Neuronal stem cell (in vitro differentiated cells): ENCODE measurements around the gene CYP2D6.
A peak's percentile ranks its signal among the peaks of the same experiment; 100 is the strongest.

Experiments used
- DNase-seq: peaks from one replicate; pipeline ENCODE4 v3.0.0-alpha.2; 2013; ENCODE audit warnings: low spot score
- H2AFZ ChIP-seq: one replicate; pipeline ENCODE4 v1.6.1; 2013; ENCODE audit warnings: mild to moderate bottlenecking, low read length, inconsistent platforms
- H2AK5ac ChIP-seq: 2 replicates; pipeline ENCODE4 v1.6.1; 2013; ENCODE audit warnings: low read depth, mild to moderate bottlenecking, inconsistent platforms, low read length, moderate library complexity, mixed read lengths
- H2BK120ac ChIP-seq: 2 replicates; pipeline ENCODE4 v1.6.1; 2013; ENCODE audit warnings: low read depth, mild to moderate bottlenecking, inconsistent platforms, low read length, moderate library complexity, mixed read lengths
- H2BK12ac ChIP-seq: one replicate; pipeline ENCODE4 v1.6.1; 2013; ENCODE audit warnings: low read length, inconsistent platforms
- H2BK15ac ChIP-seq: 2 replicates; pipeline ENCODE4 v1.6.1; 2013; ENCODE audit warnings: mild to moderate bottlenecking, low read length, inconsistent platforms, mixed read lengths
- H2BK5ac ChIP-seq: one replicate; pipeline ENCODE4 v1.6.1; 2013; ENCODE audit warnings: inconsistent platforms, mild to moderate bottlenecking, low read length, moderate library complexity
- H3K14ac ChIP-seq: one replicate; pipeline ENCODE4 v1.6.1; 2013; ENCODE audit warnings: low read length, inconsistent platforms
- H3K18ac ChIP-seq: 2 replicates; pipeline ENCODE4 v1.6.1; 2013; ENCODE audit warnings: low read length, inconsistent platforms
- H3K23ac ChIP-seq: 2 replicates; pipeline ENCODE4 v1.6.1; 2013; ENCODE audit warnings: low read depth, mild to moderate bottlenecking, mixed read lengths, low read length, inconsistent platforms; ENCODE audit not compliant: poor library complexity
- H3K27ac ChIP-seq: replicated peaks from 3 replicates; pipeline ENCODE4 v1.5.1; 2013; ENCODE audit warnings: low read length, inconsistent platforms
- H3K27me3 ChIP-seq, 3 experiments: 2 replicates each; pipeline ENCODE4 v1.6.1; 2013; ENCODE audit warnings: low read length in 3 of 3, mild to moderate bottlenecking in 2 of 3, inconsistent platforms in 1 of 3, low read depth in 1 of 3, mixed read lengths in 1 of 3, moderate library complexity in 1 of 3; ENCODE audit not compliant: control insufficient read depth in 3 of 3, insufficient read depth in 3 of 3
- H3K36me3 ChIP-seq, 2 donors: replicated peaks in 1 of 2; 2 replicates each; pipeline ENCODE4 v1.6.1; 2013; ENCODE audit warnings: low read length in 2 of 2; ENCODE audit not compliant: control insufficient read depth in 2 of 2, insufficient read depth in 2 of 2
- H3K4ac ChIP-seq: 2 replicates; pipeline ENCODE4 v1.6.1; 2013; ENCODE audit warnings: inconsistent platforms, mild to moderate bottlenecking, low read length, moderate library complexity
- H3K4me1 ChIP-seq, 2 donors: 1 replicate in 1 of 2; 2 replicates in 1 of 2; pipeline ENCODE4 v1.6.1; 2013; ENCODE audit warnings: low read length in 2 of 2, low read depth in 1 of 2; ENCODE audit not compliant: control insufficient read depth in 2 of 2, insufficient read depth in 1 of 2
- H3K4me2 ChIP-seq: one replicate; pipeline ENCODE4 v1.6.1; 2013; ENCODE audit warnings: mild to moderate bottlenecking, low read length, inconsistent platforms; ENCODE audit not compliant: insufficient read depth, poor library complexity, severe bottlenecking
- H3K4me3 ChIP-seq, 2 donors: 2 replicates each; pipeline ENCODE4 v1.5.1; 2013; ENCODE audit warnings: low read length in 2 of 2, mild to moderate bottlenecking in 2 of 2, inconsistent platforms in 1 of 2, moderate library complexity in 1 of 2
- H3K79me1 ChIP-seq: one replicate; pipeline ENCODE4 v1.6.1; 2013; ENCODE audit warnings: low read depth, mild to moderate bottlenecking, inconsistent platforms, low read length, moderate library complexity
- H3K9ac ChIP-seq: one replicate; pipeline ENCODE4 v1.6.1; 2013; ENCODE audit warnings: mild to moderate bottlenecking, low read depth, low read length, inconsistent platforms; ENCODE audit not compliant: poor library complexity
- H3K9me3 ChIP-seq, 2 donors: replicated peaks in 1 of 2; 2 replicates each; pipeline versions ENCODE3 to v1.6.1; 2013; ENCODE audit warnings: low read length in 2 of 2, mild to moderate bottlenecking in 2 of 2, inconsistent platforms in 1 of 2, low read depth in 1 of 2, mixed read lengths in 1 of 2, moderate library complexity in 1 of 2; ENCODE audit not compliant: control insufficient read depth in 2 of 2, insufficient read depth in 1 of 2
- H4K8ac ChIP-seq: one replicate; pipeline ENCODE4 v1.6.1; 2013; ENCODE audit warnings: low read depth, mild to moderate bottlenecking, inconsistent platforms, low read length, moderate library complexity
- H4K91ac ChIP-seq: one replicate; pipeline ENCODE4 v1.6.1; 2013; ENCODE audit warnings: low read length, low read depth, mild to moderate bottlenecking, inconsistent platforms; ENCODE audit not compliant: poor library complexity
- WGBS, 2 donors: extraction: QIAGEN DNeasy Blood & Tissue Kit; methylation state at CpG; one replicate each; pipeline ENCODE4 v1.1.7; 2013; ENCODE audit warnings: missing lambda C conversion rate in 2 of 2, mixed read lengths in 1 of 2; ENCODE audit not compliant: insufficient read length in 2 of 2, insufficient replicate concordance in 1 of 2; ENCODE audit errors: extremely low coverage in 2 of 2; 5-methylcytosine and 5-hydroxymethylcytosine counted together

CYP2D6 gene

DNA sequence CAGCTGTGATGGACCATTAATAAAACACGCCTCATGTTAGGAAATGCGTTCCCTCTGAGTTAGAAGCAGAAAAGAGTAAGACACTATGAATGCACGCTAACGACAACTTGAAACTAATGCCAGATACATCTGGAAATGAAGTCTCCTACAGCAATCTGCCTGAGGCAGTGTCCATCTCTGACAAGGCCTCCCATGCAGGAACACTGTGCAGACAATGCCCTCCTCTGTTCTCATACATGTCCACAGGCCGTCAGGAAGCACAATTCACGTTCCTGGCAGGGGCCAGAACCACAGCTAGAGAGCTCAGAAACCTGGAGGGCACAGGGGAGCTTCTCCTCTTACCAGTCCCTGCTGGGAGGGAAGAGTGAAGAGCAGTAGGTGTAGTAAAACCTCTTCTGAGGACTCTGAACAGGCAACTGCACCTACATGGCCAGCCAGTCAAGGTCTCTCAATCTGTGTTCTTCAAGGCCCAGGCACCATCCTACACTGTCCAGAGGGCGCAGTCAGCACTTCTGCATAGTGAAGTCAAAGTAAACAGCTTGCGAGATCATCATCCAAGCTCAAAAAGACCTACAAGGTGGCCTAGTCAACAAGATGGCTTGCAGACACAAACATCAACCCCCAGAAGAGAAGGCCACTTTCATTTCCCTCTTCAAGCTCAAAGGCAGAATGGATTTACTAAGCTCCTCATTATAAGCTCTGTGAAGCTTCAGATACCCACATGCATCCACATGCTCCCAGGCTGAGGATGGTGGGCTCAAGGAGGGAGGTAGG, 41.5 kb upstream of the CYP2D6 start:
- no CpG with 5 or more reads among the region's 8 CpGs for WGBS, 2 donors
- no peak overlapping the region for H3K18ac ChIP-seq

DNA sequence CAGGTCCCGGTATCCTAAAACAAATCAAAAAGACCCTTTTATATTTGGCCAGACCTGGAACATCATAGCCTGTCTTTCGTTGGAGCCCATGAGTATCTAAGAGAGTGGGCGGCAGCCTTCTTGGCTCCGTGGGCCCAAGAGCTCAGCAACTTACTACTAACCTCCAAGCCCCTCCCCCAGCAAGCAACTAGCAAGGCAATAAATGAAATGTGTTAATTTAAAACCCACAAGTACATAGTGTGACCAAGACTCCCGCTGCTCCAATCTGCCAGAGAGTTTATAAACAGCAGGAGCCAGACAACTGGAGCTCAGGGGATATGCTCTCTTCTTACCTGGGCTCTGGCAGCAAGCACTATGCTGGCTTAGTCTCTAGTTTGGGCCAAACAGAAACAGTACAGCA, 40.8 kb upstream of the CYP2D6 start:
- Histone ChIP-seq H2BK12ac (no peak overlapping the region), H2BK120ac (no peak overlapping the region), H3K14ac (no peak overlapping the region), H3K36me3 (peaks cover 12 to 54% of the 10 kb centered on the region in 2 donors), H3K4ac (no peak overlapping the region), H2AFZ (no peak overlapping the region), H4K8ac (no peak overlapping the region), H3K9ac (no peak overlapping the region), H4K91ac (no peak overlapping the region), H2AK5ac (no peak overlapping the region), H3K4me2 (no peak overlapping the region), H3K27me3 (no peaks in the 10 kb centered on the region), H2BK15ac (no peak overlapping the region), H3K23ac (no peak overlapping the region), H3K4me3 (no peak overlapping the region), H3K79me1 (peaks cover 6% of the 10 kb centered on the region), H3K9me3 (no peaks in the 10 kb centered on the region), H3K27ac (no peak overlapping the region), H2BK5ac (no peak overlapping the region), H3K18ac (no peak overlapping the region), H3K4me1 (peaks cover 2 to 10% of the 10 kb centered on the region in 2 donors)
- no CpG with 5 or more reads among the region's 5 CpGs for WGBS, 2 donors
- no peak for DNase-seq

More for the DNA sequence above, 41.5 kb upstream of the CYP2D6 start:
- H3K79me1 ChIP-seq, result peaks cover 6% of the 10 kb centered on the region
- H3K36me3 ChIP-seq, result peaks cover 13 to 51% of the 10 kb centered on the region in 2 donors
- H3K4me2 ChIP-seq, result no peak overlapping the region
- no peak overlapping the region for H2BK12ac ChIP-seq
- no peak for DNase-seq
- no peak overlapping the region for H2BK15ac ChIP-seq
- no peak overlapping the region for H4K91ac ChIP-seq
- peaks cover 2 to 10% of the 10 kb centered on the region in 2 donors for H3K4me1 ChIP-seq
- no peak overlapping the region for H3K23ac ChIP-seq
- no peak overlapping the region for H3K27ac ChIP-seq
- H3K9me3 ChIP-seq, result no peaks in the 10 kb centered on the region
- no peak overlapping the region for H4K8ac ChIP-seq
- no peak overlapping the region for H2AFZ ChIP-seq
- H2AK5ac ChIP-seq, result no peak overlapping the region
- H2BK120ac ChIP-seq, result no peak overlapping the region
- no peak overlapping the region for H3K4me3 ChIP-seq
- no peak overlapping the region for H2BK5ac ChIP-seq
- no peak overlapping the region for H3K14ac ChIP-seq
- H3K9ac ChIP-seq, result no peak overlapping the region
- no peak overlapping the region for H3K4ac ChIP-seq
- H3K27me3 ChIP-seq, result no peaks in the 10 kb centered on the region

DNA sequence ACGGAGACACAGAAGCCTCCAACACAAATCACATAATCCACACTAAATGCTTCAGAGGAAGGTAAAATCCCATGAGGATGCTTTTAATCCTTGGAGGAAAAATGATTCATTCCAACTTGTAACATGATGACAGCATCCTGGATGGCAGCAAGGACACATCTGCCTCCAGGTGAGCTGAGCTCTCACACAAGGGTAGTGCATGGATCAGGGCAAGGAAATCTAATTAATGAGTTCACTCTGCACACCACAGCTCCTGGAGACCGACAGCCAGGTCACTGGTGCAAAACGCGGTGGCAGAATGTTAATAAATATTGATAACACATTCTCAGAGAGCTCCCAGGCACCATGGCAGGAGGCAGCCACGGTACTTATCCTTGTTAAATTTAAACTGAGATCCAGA, 40.3 kb upstream of the CYP2D6 start:
- no CpG with 5 or more reads among the region's 5 CpGs for WGBS, 2 donors
- Histone ChIP-seq H3K18ac (no peak overlapping the region), H2BK15ac (no peak overlapping the region), H2BK120ac (no peak overlapping the region), H3K4ac (no peak overlapping the region), H2BK5ac (no peak overlapping the region), H3K27me3 (no peaks in the 10 kb centered on the region), H2AK5ac (no peak overlapping the region), H3K36me3 (peaks cover 12 to 54% of the 10 kb centered on the region in 2 donors), H2AFZ (no peak overlapping the region), H2BK12ac (no peak overlapping the region), H3K4me1 (peaks cover 2 to 10% of the 10 kb centered on the region in 2 donors), H3K4me2 (no peak overlapping the region), H4K91ac (no peak overlapping the region), H3K27ac (no peak overlapping the region), H3K14ac (no peak overlapping the region), H3K9me3 (no peaks in the 10 kb centered on the region), H3K4me3 (no peak overlapping the region), H3K9ac (no peak overlapping the region), H4K8ac (no peak overlapping the region), H3K79me1 (peaks cover 6% of the 10 kb centered on the region), H3K23ac (no peak overlapping the region)
- no peak for DNase-seq

DNA sequence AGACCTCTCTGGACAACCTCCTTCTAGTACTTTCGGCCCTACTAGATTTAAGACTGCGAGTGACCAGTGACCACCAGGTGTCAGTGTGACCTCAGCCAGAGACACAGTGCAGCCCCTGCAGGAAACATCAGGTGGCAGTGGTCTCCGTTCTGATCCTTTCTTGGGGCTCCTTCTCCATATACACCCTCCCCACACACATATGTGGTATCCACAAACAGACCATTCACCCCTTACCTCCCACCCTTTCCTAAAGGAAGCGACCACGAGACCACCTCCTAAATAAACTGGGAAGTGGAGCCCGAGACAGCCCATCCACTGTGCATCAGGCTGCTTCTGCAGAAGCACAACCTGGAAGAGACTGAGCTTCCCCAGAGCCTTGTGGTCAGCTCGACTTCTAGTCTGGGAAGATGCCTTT, 38.5 kb upstream of the CYP2D6 start:
- Histone ChIP-seq H3K18ac (no peak overlapping the region), H2BK12ac (no peak overlapping the region), H3K79me1 (peaks cover 6% of the 10 kb centered on the region), H3K4me2 (no peak overlapping the region), H3K23ac (peak overlapping the region; percentile 2), H3K9me3 (no peaks in the 10 kb centered on the region), H2BK15ac (no peak overlapping the region), H2BK5ac (no peak overlapping the region), H3K27ac (no peak overlapping the region), H4K8ac (no peak overlapping the region), H3K14ac (no peak overlapping the region), H2AK5ac (no peak overlapping the region), H3K4ac (no peak overlapping the region), H4K91ac (no peak overlapping the region), H2BK120ac (no peak overlapping the region), H2AFZ (no peak overlapping the region), H3K4me3 (no peak overlapping the region), H3K9ac (no peak overlapping the region), H3K27me3 (no peaks in the 10 kb centered on the region), H3K4me1 (peaks cover 2 to 10% of the 10 kb centered on the region in 2 donors), H3K36me3 (peaks cover 17 to 63% of the 10 kb centered on the region in 2 donors)
- no CpG with 5 or more reads among the region's 7 CpGs for WGBS, 2 donors
- peak; percentile 75 for DNase-seq
